HG03159 (cell line): Measurements from ENCODE around the gene ANP32D.
"Not testable (repeated sequence)": the region's sequence is repeated elsewhere in the genome, so short reads cannot be mapped to it uniquely, and the experiment has no call there.

Source experiments
- ATAC-seq: cut with Tn5 transposase; IDR thresholded peaks from one replicate; pipeline ENCODE4 v1.9.1; 2021; ENCODE audit warnings: mild to moderate bottlenecking, moderate library complexity; ENCODE audit not compliant: unreplicated experiment

Gene ANP32D

DNA sequence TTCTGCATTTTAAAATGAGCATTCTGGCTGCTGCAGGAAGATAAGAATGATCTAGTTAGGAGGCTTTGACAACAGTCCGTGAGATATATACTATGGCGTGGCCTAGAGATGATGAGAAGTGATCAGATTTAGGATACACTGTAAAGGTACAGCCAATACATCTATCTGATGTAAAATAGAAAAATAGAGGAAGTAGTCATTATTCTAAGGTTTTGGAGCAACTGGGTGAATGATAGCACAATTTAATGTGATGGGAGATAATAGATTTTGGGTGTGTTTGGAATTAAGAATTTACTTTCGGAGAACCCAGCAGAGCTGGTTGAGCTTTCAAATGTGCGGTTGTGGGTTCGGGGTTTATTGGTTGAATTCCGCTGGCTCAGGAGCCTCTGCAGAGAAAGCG lies at the start of gene ANP32D:
Gene ANP32D, plus strand, starts transcription at position 301 of the 400 bp plus-strand sequence. CDS start 106 bp downstream, outside the sequence.
- no peak for ATAC-seq

GRCh38 chr12:48423171-48423570 lies 49.2 kb upstream of the ANP32D start:
- ATAC-seq = no peak

DNA sequence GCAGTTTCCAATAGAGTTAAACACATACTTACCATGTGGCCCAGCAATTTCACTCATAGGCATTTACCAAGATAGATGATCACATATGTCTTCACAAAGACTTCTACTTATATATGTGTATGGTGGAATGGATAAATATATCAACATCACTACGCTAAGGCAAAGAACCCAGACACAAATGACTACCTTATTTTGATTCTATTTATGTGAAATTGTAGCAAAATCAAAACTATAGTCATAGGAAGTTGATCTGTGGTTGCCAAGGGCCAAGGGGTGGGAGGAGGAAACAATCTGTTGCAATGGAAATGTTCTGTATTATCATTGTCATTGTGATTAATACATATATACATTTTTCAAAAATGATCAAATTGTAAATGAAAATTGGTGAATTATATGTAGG lies 47.7 kb upstream of the ANP32D start:
- ATAC-seq = no peak

GRCh38 chr12:48434016-48434415 lies 38.3 kb upstream of the ANP32D start:
- ATAC-seq = not testable (repeated sequence)

- no peak for ATAC-seq
Measured at GRCh38 chr12:48441069-48441468, 31.3 kb upstream of the ANP32D start.

DNA sequence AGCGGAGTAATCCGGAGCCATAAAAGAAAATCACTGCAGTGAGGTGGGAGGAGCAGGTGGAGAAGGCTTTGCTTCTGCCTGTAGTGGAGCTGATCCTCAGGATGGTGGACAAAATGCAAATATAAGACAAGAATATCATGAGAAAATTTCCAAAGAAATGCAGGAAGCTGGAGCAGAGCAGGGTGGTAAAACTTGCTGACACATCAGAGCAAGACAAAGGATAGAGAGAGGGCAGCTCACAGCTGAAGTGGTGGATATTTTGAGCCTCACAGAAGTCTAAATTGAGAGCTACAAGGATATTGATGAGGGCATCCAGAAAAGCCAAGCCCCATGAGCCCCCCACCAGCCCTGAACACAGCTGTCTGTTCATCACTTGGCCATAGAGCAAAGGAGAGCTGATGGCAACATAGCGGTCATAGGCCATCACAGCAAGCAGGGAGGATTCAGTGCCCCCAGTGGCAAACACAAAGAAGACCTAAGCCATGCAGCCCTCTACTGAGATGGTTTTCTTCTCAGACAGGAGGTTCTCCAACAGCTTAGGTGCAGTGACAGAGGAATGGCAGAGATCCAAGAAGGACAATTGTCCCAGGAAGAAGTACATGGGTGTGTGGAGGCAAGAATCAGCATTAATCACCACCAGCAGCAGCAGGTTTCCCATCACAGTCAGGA lies 30.0 kb upstream of the ANP32D start:
- no peak for ATAC-seq

GRCh38 chr12:48445538-48445937 lies 26.8 kb upstream of the ANP32D start:
- no peak for ATAC-seq

GRCh38 chr12:48446161-48446776 lies 26.1 kb upstream of the ANP32D start:
- ATAC-seq = no peak

GRCh38 chr12:48447755-48448154 lies 24.6 kb upstream of the ANP32D start:
- no peak for ATAC-seq

DNA sequence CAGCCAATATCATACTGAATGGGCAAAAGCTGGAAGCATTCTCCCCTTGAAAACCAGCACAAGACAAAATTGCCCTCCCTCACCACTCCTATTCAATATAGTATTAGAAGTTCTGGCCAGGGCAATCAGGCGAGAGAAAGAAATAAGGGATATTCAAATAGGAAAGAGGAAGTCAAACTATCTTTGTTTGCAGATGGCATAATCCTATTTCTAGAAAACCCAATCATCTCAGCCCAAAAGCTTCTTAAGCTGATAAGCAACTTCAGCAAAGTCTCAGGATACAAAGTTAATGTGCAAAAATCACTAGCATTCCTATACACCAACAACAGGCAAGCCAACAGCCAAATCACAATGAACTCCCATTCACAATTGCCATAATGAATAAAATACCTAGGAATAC lies 21.0 kb upstream of the ANP32D start:
- no peak for ATAC-seq

DNA sequence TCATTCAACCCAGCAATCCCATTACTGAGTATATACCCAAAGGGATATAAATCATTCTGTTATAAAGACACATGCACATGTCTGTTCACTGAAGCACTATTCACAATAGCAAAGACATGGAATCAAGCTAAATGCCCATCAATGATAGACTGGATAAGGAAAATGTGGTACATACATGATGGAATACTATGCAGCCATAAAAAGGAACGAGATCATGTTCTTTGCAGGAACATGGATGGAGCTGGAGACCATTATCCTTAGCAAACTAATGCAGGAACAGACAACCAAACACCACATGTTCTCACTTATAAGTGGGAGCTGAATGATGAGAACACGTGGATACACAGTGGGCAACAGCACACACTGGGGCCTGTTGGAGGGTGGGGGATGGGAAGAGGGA lies 19.4 kb upstream of the ANP32D start:
- ATAC-seq = not testable (repeated sequence)

GRCh38 chr12:48454667-48455066 lies 17.7 kb upstream of the ANP32D start:
- no peak for ATAC-seq

- ATAC-seq = no peak
Measured at GRCh38 chr12:48455116-48455515, 17.2 kb upstream of the ANP32D start.

- no peak for ATAC-seq
Measured at GRCh38 chr12:48459259-48459658, 13.1 kb upstream of the ANP32D start.

DNA sequence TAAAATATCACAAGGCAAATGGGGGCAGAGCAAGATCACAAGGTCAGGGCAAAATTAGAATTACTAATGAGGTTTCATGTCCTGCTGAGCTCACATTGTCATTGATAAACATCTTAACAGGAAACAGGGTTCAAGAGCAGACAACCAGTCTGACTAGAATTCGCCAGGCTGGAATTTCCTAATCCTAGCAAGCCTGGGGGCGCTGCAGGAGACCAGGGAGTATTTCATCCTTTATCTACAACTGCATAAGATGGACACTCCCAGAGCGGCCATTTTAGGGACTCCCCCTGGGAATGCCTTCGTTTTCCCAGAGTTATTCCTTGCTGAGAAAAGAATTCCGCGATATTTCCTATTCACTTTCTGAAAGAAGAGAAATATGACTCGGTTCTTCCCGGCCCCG lies 3.3 kb upstream of the ANP32D start:
- ATAC-seq = not testable (repeated sequence)

DNA sequence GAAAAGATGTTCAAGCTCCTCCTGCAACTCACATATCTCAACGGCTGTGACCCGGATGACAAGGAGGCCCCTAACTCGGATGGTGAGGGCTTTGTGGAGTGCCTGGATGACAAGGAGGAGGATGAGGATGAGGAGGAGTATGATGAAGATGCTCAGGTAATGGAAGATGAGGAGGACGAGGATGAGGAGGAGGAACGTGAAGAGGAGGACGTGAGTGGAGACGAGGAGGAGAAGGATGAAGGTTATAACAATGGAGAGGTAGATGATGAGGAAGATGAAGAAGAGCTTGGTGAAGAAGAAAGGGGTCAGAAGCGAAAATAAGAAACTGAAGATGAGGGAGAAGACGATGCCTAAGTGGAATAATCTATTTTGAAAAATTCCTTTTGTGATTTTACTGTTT lies 702 bp downstream of the ANP32D start:
- no peak for ATAC-seq

DNA sequence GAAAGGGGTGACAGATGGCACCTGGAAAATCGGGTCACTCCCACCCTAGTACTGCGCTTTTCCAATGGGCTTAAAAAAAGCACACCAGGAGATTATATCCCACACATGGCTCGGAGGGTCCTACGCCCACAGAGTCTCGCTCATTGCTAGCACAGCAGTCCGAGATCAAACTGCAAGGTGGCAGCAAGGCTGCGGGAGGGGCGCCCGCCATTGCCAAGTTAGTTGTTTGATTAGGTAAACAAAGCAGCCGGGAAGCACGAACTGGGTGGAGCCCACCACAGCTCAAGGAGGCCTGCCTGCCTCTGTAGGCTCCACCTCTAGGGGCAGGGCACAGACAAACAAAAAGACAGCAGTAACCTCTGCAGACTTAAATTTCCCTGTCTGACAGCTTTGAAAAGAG lies 2.1 kb downstream of the ANP32D start:
- not testable (repeated sequence) for ATAC-seq

GRCh38 chr12:48482198-48482597 lies 9.8 kb downstream of the ANP32D start, which contains the start of gene C12orf54:
Gene C12orf54 (plus strand): TSS chr12:48482498. CDS start chr12:48483297, 799 bp downstream.
- no peak for ATAC-seq

GRCh38 chr12:48482930-48483329 lies 10.6 kb downstream of the ANP32D start:
- no peak for ATAC-seq

GRCh38 chr12:48486261-48486660 lies 13.9 kb downstream of the ANP32D start:
- ATAC-seq = no peak

DNA sequence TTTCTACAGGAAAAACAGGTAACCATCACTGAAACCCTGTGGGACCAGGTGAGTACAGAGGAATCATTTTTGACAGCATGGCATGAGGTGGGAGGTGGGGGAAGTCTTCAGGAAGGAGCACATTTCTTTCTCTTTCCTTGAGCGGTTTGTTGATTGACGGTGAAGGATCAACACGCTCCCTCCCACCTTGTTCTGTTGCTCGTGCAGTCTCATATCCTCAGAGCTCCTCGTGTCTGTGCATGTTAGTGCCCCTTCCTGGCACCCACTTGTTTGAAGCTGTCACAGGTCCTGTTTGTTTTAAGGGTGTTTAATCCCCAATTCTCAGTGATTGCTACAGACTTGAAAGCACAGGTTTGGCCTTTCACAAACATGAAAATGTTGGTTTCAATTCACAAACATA lies 14.3 kb downstream of the ANP32D start:
- no peak for ATAC-seq

GRCh38 chr12:48489012-48489411 lies 16.7 kb downstream of the ANP32D start:
- ATAC-seq = no peak

GRCh38 chr12:48489456-48489855 lies 17.1 kb downstream of the ANP32D start:
- not testable (repeated sequence) for ATAC-seq
